Naive B cell (primary cell): ENCODE data around the gene ERCC3. TPM values are rescaled to one million over a fixed set of nuclear protein-coding genes. Genes with fewer than 3 reads are reported as not detected.

Experiments used
- ATAC-seq, 2 donors: fragments of 150-1000 bp; cut with Tn5 transposase; 2 replicates each; pipeline ENCODE4 v1.10.0; 2021; ENCODE audit warnings: low read depth in 2 of 2, mild to moderate bottlenecking in 2 of 2, moderate library complexity in 2 of 2
- DNase-seq: peaks from one replicate; pipeline ENCODE4 v3.0.0; 2022
- H3K27ac Mint-ChIP-seq, 6 donors: one replicate each; pipeline ENCODE4 v1.8.0; 2020 to 2022; ENCODE audit warnings: mild to moderate bottlenecking in 6 of 6, mixed read lengths in 6 of 6, moderate library complexity in 5 of 6, inconsistent platforms in 2 of 6
- H3K27me3 Mint-ChIP-seq, 3 donors: one replicate each; pipeline ENCODE4 v1.8.0; 2021 to 2022; ENCODE audit warnings: mixed read lengths in 3 of 3, mild to moderate bottlenecking in 1 of 3
- H3K36me3 Mint-ChIP-seq, 2 donors: one replicate each; pipeline ENCODE4 v1.8.0; 2020 to 2022; ENCODE audit warnings: mixed read lengths in 2 of 2, inconsistent platforms in 1 of 2, mild to moderate bottlenecking in 1 of 2
- H3K4me1 Mint-ChIP-seq, 3 donors: one replicate each; pipeline ENCODE4 v1.8.0; 2020 to 2022; ENCODE audit warnings: mixed read lengths in 3 of 3, inconsistent platforms in 1 of 3, mild to moderate bottlenecking in 1 of 3, moderate library complexity in 1 of 3
- H3K4me3 Mint-ChIP-seq, 8 donors: one replicate each; pipeline ENCODE4 v1.8.0; 2020 to 2022; ENCODE audit warnings: mild to moderate bottlenecking in 8 of 8, mixed read lengths in 8 of 8, moderate library complexity in 8 of 8, inconsistent platforms in 2 of 8
- H3K9me3 Mint-ChIP-seq, 7 donors: one replicate each; pipeline ENCODE4 v1.8.0; 2020 to 2022; ENCODE audit warnings: mixed read lengths in 7 of 7, mild to moderate bottlenecking in 5 of 7, inconsistent platforms in 2 of 7, moderate library complexity in 1 of 7
- polyA plus RNA-seq, 6 donors: library from polyadenylated mRNA; unstranded; fragments of 300-500 nt; fragmentation: Illumina TruSeq; gene quantifications; one replicate each; pipeline ENCODE4 v1.2.3, GENCODE V29; 2021; ENCODE audit warnings: low read depth in 6 of 6

ERCC3 gene
- polyA plus RNA-seq, 6 donors from 2014 or later, result 19.0 to 32.5 (median 23.6) TPM

- Mint-ChIP-seq H3K4me1 (peaks cover 5 to 19% (median 18%) of the 10 kb centered on the region in 3 donors), H3K27me3 (no peaks in the 10 kb centered on the region), H3K27ac (peak overlapping the region in 1 of 6 donors; percentile 89), H3K9me3 (no peaks in the 10 kb centered on the region), H3K36me3 (peaks cover 0 to 30% of the 10 kb centered on the region in 2 donors), H3K4me3 (no peak overlapping the region)
- no peak for DNase-seq
- ATAC-seq, result no peak
These were observed 17.0 kb upstream of the ERCC3 start for GRCh38 chr2:127310980-127311379.

GRCh38 chr2:127309468-127309867, 15.5 kb upstream of the ERCC3 start:
- Mint-ChIP-seq H3K27me3 (no peaks in the 10 kb centered on the region), H3K27ac (no peak overlapping the region), H3K4me1 (peaks cover 5 to 17% (median 16%) of the 10 kb centered on the region in 3 donors), H3K9me3 (no peaks in the 10 kb centered on the region), H3K4me3 (no peak overlapping the region), H3K36me3 (peaks cover 0 to 26% of the 10 kb centered on the region in 2 donors)
- no peak for DNase-seq
- no peak for ATAC-seq

GRCh38 chr2:127308586-127309138, 14.7 kb upstream of the ERCC3 start:
- ATAC-seq (no peak), DNase-seq (no peak)
- no peaks in the 10 kb centered on the region for H3K27me3 Mint-ChIP-seq
- H3K4me1 Mint-ChIP-seq, result peaks cover 5 to 10% (median 9%) of the 10 kb centered on the region in 3 donors
- H3K9me3 Mint-ChIP-seq, result no peaks in the 10 kb centered on the region
- no peak overlapping the region for H3K4me3 Mint-ChIP-seq
- peak overlapping the region in 2 of 6 donors; percentile 39 to 55 for H3K27ac Mint-ChIP-seq
- H3K36me3 Mint-ChIP-seq, result peaks cover 0 to 23% of the 10 kb centered on the region in 2 donors

GRCh38 chr2:127305990-127306585, 12.1 kb upstream of the ERCC3 start:
- DNase-seq (no peak), ATAC-seq (peak in 1 of 2 donors; percentile 57)
- Mint-ChIP-seq H3K36me3 (peaks cover 0 to 15% of the 10 kb centered on the region in 2 donors), H3K27me3 (no peaks in the 10 kb centered on the region), H3K9me3 (no peaks in the 10 kb centered on the region), H3K4me1 (peaks cover 0 to 4% (median 0%) of the 10 kb centered on the region in 3 donors), H3K27ac (peak overlapping the region in 4 of 6 donors; percentile 39 to 75 (median 48)), H3K4me3 (no peak overlapping the region)

GRCh38 chr2:127302168-127302567, 8.2 kb upstream of the ERCC3 start:
- Mint-ChIP-seq H3K27me3 (no peaks in the 10 kb centered on the region), H3K4me1 (peaks cover 0 to 4% (median 0%) of the 10 kb centered on the region in 3 donors), H3K4me3 (no peak overlapping the region), H3K9me3 (no peaks in the 10 kb centered on the region), H3K27ac (peak overlapping the region in 2 of 6 donors; percentile 13 to 79), H3K36me3 (peaks cover 0 to 6% of the 10 kb centered on the region in 2 donors)
- ATAC-seq, result no peak
- no peak for DNase-seq

- Mint-ChIP-seq H3K27ac (peak overlapping the region in 4 of 6 donors; percentile 71 to 96 (median 93)), H3K9me3 (peaks cover 0 to 2% (median 0%) of the 10 kb centered on the region in 7 donors), H3K4me3 (peak overlapping the region; percentile 92 to 100 (median 98)), H3K36me3 (peaks cover 8 to 12% of the 10 kb centered on the region in 2 donors), H3K4me1 (peaks cover 16 to 33% (median 24%) of the 10 kb centered on the region in 3 donors), H3K27me3 (no peaks in the 10 kb centered on the region)
- no peak for ATAC-seq
- peak; percentile 1 for DNase-seq
These were observed 577 bp downstream of the ERCC3 start for GRCh38 chr2:127293386-127293747.

GRCh38 chr2:127288274-127288673, 5.7 kb downstream of the ERCC3 start:
- H3K27ac Mint-ChIP-seq, result no peak overlapping the region
- peaks cover 16 to 33% (median 20%) of the 10 kb centered on the region in 3 donors for H3K4me1 Mint-ChIP-seq
- no peaks in the 10 kb centered on the region for H3K27me3 Mint-ChIP-seq
- H3K36me3 Mint-ChIP-seq, result peaks cover 40 to 46% of the 10 kb centered on the region in 2 donors
- H3K9me3 Mint-ChIP-seq, result peaks cover 0 to 8% (median 0%) of the 10 kb centered on the region in 7 donors
- ATAC-seq, result no peak
- no peak overlapping the region for H3K4me3 Mint-ChIP-seq
- no peak for DNase-seq

GRCh38 chr2:127283275-127283674, 10.7 kb downstream of the ERCC3 start:
- no peak for ATAC-seq
- Mint-ChIP-seq H3K27ac (no peak overlapping the region), H3K27me3 (no peaks in the 10 kb centered on the region), H3K4me3 (no peak overlapping the region), H3K4me1 (peaks cover 18 to 41% (median 20%) of the 10 kb centered on the region in 3 donors), H3K36me3 (peaks cover 45 to 49% of the 10 kb centered on the region in 2 donors), H3K9me3 (peaks cover 0 to 8% (median 0%) of the 10 kb centered on the region in 7 donors)
- no peak for DNase-seq

- Mint-ChIP-seq H3K4me3 (no peak overlapping the region), H3K27ac (peak overlapping the region in 2 of 6 donors; percentile 22 to 37), H3K27me3 (no peaks in the 10 kb centered on the region), H3K9me3 (peaks cover 0 to 8% (median 0%) of the 10 kb centered on the region in 7 donors), H3K36me3 (peaks cover 42 to 46% of the 10 kb centered on the region in 2 donors), H3K4me1 (peaks cover 19 to 54% (median 21%) of the 10 kb centered on the region in 3 donors)
- ATAC-seq, result no peak
- DNase-seq, result no peak
These were observed 13.3 kb downstream of the ERCC3 start for GRCh38 chr2:127280693-127281092.

- DNase-seq (no peak), ATAC-seq (no peak)
- Mint-ChIP-seq H3K4me1 (peaks cover 21 to 54% (median 22%) of the 10 kb centered on the region in 3 donors), H3K27me3 (no peaks in the 10 kb centered on the region), H3K9me3 (peaks cover 0 to 8% (median 0%) of the 10 kb centered on the region in 7 donors), H3K27ac (peak overlapping the region in 1 of 6 donors; percentile 36), H3K36me3 (peaks cover 39 to 50% of the 10 kb centered on the region in 2 donors), H3K4me3 (no peak overlapping the region)
These were observed 14.2 kb downstream of the ERCC3 start for GRCh38 chr2:127279781-127280180.

- peaks cover 34 to 43% of the 10 kb centered on the region in 2 donors for H3K36me3 Mint-ChIP-seq
- H3K4me1 Mint-ChIP-seq, result peaks cover 16 to 48% (median 17%) of the 10 kb centered on the region in 3 donors
- DNase-seq (no peak), ATAC-seq (no peak)
- no peaks in the 10 kb centered on the region for H3K27me3 Mint-ChIP-seq
- H3K4me3 Mint-ChIP-seq, result no peak overlapping the region
- peaks cover 0 to 4% (median 0%) of the 10 kb centered on the region in 7 donors for H3K9me3 Mint-ChIP-seq
- peak overlapping the region in 1 of 6 donors; percentile 89 for H3K27ac Mint-ChIP-seq
These were observed 15.0 kb downstream of the ERCC3 start for GRCh38 chr2:127278959-127279358.

- H3K27ac Mint-ChIP-seq, result peak overlapping the region in 5 of 6 donors; percentile 13 to 88 (median 49)
- peaks cover 35 to 38% of the 10 kb centered on the region in 2 donors for H3K36me3 Mint-ChIP-seq
These were observed 16.9 kb downstream of the ERCC3 start for GRCh38 chr2:127277028-127277427.

GRCh38 chr2:127275789-127276188, 18.2 kb downstream of the ERCC3 start:
- DNase-seq, result no peak
- Mint-ChIP-seq H3K4me1 (peaks cover 12 to 19% (median 12%) of the 10 kb centered on the region in 3 donors), H3K9me3 (no peaks in the 10 kb centered on the region), H3K27me3 (no peaks in the 10 kb centered on the region), H3K4me3 (no peak overlapping the region), H3K27ac (peak overlapping the region in 2 of 6 donors; percentile 38 to 51), H3K36me3 (peaks cover 36 to 39% of the 10 kb centered on the region in 2 donors)
- no peak for ATAC-seq

More at GRCh38 chr2:127277028-127277427, 16.9 kb downstream of the ERCC3 start:
- Mint-ChIP-seq H3K4me1 (peaks cover 12 to 31% (median 14%) of the 10 kb centered on the region in 3 donors), H3K27me3 (no peaks in the 10 kb centered on the region), H3K4me3 (no peak overlapping the region), H3K9me3 (no peaks in the 10 kb centered on the region)
- DNase-seq, result no peak
- ATAC-seq, result no peak

- DNase-seq, result no peak
- Mint-ChIP-seq H3K36me3 (peaks cover 36 to 43% of the 10 kb centered on the region in 2 donors), H3K27ac (peak overlapping the region in 3 of 6 donors; percentile 35 to 51 (median 38)), H3K4me3 (no peak overlapping the region), H3K9me3 (no peaks in the 10 kb centered on the region), H3K4me1 (peaks cover 12 to 19% (median 12%) of the 10 kb centered on the region in 3 donors), H3K27me3 (no peaks in the 10 kb centered on the region)
- ATAC-seq, result no peak
These were observed 18.6 kb downstream of the ERCC3 start for GRCh38 chr2:127275356-127275755.
